ENCODE results near the gene ZC2HC1C.
A peak's percentile ranks its signal among the peaks of the same experiment; 100 is the strongest.
"Not testable (repeated sequence)": the region's sequence is repeated elsewhere in the genome, so short reads cannot be mapped to it uniquely, and the experiment has no call there.

The ZC2HC1C gene

DNA sequence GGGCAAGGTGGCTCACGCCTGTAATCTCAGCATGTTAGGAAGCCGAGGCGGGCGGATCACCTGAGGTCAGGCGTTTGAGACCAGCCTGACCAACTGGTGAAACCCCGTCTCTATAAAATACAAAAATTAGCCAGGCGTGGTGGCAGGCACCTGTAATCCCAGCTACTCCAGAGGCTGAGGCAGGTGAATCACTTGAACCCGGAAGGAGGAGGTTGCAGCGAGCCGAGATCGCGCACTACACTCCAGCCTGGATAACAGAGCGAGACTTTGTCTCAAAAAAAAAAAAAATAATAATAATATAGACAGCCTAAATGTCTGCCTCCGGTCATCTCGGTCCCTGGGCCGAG is 58.0 kb downstream of the ZC2HC1C start:
- not testable (repeated sequence) for H3K27me3 ChIP-seq (replicated peaks; ENCODE audit: control insufficient read depth, insufficient read depth, low read length, poor library complexity, severe bottlenecking)

DNA sequence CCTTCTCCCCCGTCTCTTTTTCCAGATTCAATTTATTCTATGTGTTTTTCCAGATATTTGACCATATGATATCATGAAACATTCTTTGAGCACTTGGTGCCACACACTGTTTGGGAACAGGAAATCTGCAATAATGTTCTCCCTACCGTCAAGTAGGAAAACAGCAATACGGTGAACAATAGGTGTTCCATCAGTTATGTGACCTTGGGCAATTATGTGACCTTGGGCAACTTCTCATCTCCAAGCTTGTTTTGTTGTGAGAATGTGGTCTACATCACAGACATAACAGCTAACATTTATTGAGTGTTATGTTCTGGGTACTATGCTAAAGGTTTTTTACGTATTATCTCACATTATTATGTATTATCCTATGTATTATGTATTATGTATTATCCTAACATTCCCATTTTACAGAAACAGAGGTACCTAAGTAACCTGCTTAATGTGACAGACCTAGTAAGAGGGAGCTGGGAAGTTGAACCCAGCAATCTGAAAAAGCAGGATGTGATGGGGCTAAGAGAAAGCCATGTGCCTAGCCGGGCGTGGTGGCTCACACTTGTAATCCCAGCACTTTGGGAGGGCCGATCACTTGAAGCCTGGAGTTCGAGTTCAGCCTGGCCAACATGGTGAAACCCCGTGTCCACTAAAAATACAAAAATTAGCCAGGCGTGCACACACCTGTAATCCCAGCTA is 58.6 kb downstream of the ZC2HC1C start:
- Histone ChIP-seq H3K27me3 (replicated peaks; ENCODE audit: control insufficient read depth, insufficient read depth, low read length, poor library complexity, severe bottlenecking) (no peaks in the 10 kb centered on the region), H3K4me3 (ENCODE audit: insufficient read depth, low read depth, low read length, poor library complexity, severe bottlenecking) (peak overlapping the region; percentile 70), H3K36me3 (ENCODE audit: control insufficient read depth, insufficient read depth, low read length) (peaks cover 7% of the 10 kb centered on the region), H3K27ac (ENCODE audit: insufficient read depth, low read length, poor library complexity, severe bottlenecking) (no peak overlapping the region), H3K4me1 (ENCODE audit: control insufficient read depth, insufficient read depth, low read length, poor library complexity, severe bottlenecking) (peaks cover 23% of the 10 kb centered on the region), H3K9me3 (ENCODE audit: control insufficient read depth, low read length) (no peaks in the 10 kb centered on the region)
- no peak for DNase-seq

More for the DNA sequence above, 58.0 kb downstream of the ZC2HC1C start:
- Histone ChIP-seq H3K4me1 (ENCODE audit: control insufficient read depth, insufficient read depth, low read length, poor library complexity, severe bottlenecking) (peaks cover 23% of the 10 kb centered on the region), H3K27ac (ENCODE audit: insufficient read depth, low read length, poor library complexity, severe bottlenecking) (peak overlapping the region; percentile 91), H3K4me3 (ENCODE audit: insufficient read depth, low read depth, low read length, poor library complexity, severe bottlenecking) (peak overlapping the region; percentile 70)
- not testable (repeated sequence) for H3K36me3 ChIP-seq (ENCODE audit: control insufficient read depth, insufficient read depth, low read length); H3K9me3 ChIP-seq (ENCODE audit: control insufficient read depth, low read length)
- peak in 1 of 3 donors; percentile 2 for DNase-seq

DNA sequence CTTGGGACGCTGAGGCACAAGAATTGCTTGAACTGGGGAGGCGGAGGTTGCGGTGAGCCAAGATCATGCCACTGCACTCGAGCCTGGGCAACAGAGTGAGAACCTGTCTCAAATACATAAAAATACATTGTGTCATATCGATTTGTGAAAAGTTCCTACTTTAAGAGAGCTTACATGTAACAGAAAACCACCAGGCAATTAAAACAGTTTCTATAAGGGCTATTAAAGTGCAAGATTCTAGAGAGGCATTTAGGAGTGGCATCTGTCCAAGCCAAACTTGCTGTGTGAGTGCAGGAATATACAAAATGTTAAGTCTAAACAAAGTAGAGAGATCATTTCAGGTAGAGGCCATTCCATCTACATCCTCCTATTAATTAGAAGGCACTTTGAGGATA is 59.2 kb downstream of the ZC2HC1C start:
- Histone ChIP-seq H3K27ac (ENCODE audit: insufficient read depth, low read length, poor library complexity, severe bottlenecking) (no peak overlapping the region), H3K4me1 (ENCODE audit: control insufficient read depth, insufficient read depth, low read length, poor library complexity, severe bottlenecking) (peaks cover 23% of the 10 kb centered on the region), H3K9me3 (ENCODE audit: control insufficient read depth, low read length) (no peaks in the 10 kb centered on the region), H3K27me3 (replicated peaks; ENCODE audit: control insufficient read depth, insufficient read depth, low read length, poor library complexity, severe bottlenecking) (no peaks in the 10 kb centered on the region), H3K4me3 (ENCODE audit: insufficient read depth, low read depth, low read length, poor library complexity, severe bottlenecking) (no peak overlapping the region), H3K36me3 (ENCODE audit: control insufficient read depth, insufficient read depth, low read length) (peaks cover 11% of the 10 kb centered on the region)
- no peak for DNase-seq
